ENCODE measurements around the gene RNU2-1.
"Not testable (repeated sequence)": the region's sequence is repeated elsewhere in the genome, so short reads cannot be mapped to it uniquely, and the experiment has no call there.

RNU2-1 gene

GRCh38 chr17:43215341-43215740 is 18.4 kb downstream of the RNU2-1 start:
- DNase-seq: no peak

GRCh38 chr17:43213545-43213944 is 20.2 kb downstream of the RNU2-1 start:
- no peak for DNase-seq

DNA sequence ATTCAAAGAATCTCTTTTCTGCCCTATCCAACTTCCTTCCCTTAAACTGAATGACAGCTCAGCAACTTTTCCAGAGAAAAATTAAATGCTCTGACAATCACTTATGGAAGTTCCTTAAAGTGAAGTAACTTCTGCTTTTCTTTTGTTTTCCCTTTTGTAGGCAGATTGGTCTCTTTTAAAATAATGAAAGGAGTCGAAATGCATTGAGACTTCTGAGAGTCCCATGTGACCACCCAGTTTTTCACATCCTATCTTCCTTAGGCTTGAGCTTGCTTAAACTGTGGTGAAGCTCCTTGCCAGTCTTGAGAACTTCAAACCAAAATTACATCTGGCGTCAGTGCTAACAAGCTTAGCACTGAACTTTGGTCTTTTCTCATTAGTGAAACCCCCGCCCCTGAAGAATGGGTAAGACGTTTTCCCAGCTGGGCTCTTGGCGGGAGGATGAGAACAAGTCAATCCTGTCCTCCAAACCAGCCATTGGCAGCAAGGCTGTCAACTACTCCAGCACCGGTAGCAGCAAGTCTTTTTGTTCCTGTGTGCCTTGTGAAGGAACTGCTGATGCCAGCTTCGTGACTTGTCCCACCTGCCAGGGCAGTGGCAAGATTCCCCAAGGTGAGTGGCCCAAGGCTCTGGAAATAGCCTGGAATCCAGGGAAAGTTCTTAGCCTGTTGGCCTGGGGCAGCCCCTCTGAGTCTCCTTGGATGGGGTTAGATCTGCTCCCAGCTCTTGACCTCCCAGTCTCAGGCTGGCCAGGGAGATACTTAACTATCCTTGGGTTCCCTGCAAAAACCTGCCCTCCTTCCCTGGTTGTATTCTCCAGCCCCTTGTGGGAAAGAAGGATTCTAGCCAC is 20.9 kb downstream of the RNU2-1 start:
- no peak for DNase-seq

DNA sequence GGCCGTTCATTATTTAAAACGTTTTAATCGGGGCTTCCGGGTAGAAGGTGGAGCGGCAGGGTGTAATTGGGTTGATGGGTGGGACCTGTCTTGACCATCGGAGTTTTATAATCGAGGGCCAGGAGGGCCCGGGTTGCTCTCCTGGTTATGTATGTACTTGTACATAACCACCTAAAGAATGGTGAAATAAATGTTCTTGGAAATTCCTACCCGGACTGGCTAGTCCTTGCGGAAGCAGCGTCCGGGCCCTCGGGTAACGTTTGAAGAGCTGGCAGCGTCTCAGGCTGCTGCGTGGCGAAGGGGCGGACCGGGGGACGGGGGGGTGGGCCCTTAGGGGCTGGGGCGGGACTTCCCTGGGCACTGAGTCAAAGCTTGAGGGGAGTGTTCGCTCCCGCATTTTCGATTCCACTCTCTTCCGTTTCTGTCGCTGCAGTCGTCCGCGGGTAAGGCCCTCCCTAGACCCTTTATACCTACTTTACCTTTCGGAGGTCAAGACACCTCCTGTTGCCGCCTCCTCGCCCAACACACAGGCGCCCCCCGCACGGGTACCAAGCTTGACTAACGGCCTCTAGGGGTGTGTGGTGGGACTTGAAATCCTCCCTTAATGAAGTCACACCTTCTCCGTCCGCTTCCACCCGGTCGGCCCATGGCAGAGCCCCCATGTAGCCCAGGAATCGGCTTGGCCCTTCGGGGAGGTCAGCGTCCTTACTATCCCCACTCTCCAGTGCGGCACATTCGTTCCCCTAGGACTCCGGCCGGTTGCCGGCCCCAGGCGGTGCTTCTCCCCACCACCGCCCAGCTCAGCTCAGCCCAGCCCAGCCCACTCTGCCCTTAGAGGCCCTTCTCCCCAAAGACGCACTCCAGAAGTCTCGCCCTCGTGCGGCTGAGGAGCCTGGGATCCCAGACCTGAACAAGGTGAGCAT is 22.0 kb downstream of the RNU2-1 start, which contains the start of gene TMEM106A:
TSS of gene TMEM106A (plus strand) at position 396 of the 923 bp plus-strand sequence. CDS start 1,167 bp downstream, outside the sequence.
- no peak for DNase-seq

DNA sequence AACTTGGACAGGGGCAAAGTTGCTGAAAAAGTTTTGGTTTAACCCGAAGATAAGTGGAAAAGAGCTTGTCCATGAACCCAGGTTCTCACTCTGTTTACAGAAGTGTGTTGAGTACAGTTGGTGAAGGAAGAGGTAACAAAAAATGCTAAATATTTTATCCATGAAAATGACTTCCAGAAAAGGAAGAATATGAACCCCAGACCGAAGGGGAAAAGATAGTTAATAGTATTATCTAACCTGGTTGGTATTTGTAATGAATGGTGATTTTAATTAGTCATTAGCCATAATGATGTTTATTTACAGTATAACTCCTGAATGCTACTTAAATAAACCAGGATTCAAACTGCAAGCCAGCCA is 22.7 kb downstream of the RNU2-1 start:
- no peak for DNase-seq

GRCh38 chr17:43210576-43210975 is 23.2 kb downstream of the RNU2-1 start:
- no peak for DNase-seq

GRCh38 chr17:43203013-43203412 is 30.8 kb downstream of the RNU2-1 start:
- DNase-seq: not testable (repeated sequence)

DNA sequence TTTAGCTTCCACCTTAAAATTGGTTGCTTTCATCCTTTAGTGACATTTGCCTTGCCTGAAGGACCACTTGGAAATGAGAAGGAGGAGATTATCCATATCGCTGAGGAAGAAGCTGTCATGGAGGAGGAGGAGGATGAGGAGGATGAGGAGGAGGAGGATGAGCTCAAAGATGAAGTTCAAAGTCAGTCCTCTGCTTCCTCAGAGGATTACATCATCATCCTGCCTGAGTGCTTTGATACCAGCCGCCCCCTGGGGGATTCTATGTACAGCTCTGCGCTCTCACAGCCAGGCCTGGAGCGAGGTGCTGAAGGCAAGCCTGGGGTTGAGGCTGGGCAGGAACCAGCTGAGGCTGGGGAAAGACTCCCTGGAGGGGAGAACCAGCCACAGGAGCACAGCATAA is 33.6 kb downstream of the RNU2-1 start:
- no peak for DNase-seq

DNA sequence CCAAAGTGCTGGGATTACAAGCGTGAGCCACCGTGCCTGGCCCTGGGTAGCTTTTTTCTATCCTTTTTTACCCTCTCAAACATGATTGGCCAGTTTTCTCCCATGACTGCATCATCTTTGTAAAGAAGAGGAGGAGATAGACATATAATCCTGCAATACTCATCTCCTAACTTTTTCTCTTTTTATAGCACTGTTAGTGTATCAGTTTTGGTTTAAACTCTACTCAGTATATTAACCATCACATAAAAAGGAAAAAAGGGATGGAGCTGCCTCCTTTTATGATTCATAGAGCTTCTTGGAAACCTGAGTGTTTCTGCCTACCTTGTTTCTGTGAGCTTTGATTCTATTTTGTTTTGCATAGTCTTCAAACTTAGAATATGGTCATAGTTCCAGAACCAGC is 34.1 kb downstream of the RNU2-1 start:
- no peak for DNase-seq

- DNase-seq: no peak
These were observed 40.5 kb downstream of the RNU2-1 start for GRCh38 chr17:43193251-43193650.

- not testable (repeated sequence) for DNase-seq
These were observed 47.1 kb downstream of the RNU2-1 start for GRCh38 chr17:43186656-43187055.

DNA sequence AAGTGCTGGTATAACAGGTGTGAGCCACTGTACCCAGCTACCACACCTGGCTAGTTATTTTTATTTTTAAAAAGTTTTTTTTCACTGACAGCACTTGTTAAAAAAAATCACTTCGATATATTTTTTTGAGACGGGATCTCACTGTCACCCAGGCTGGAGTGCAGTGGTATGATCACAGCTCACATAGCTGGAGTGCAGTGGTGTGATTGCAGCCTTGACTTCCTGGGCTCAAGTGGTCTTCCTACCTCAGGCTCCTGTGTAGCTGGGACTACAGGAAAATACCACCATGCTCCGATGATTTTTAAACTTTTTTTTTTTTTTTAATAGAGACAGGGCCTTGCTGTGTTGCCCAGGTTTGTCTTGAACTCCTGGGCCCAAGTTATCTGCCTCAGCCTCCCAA is 49.9 kb downstream of the RNU2-1 start:
- no peak for DNase-seq
